Measurements from ENCODE around the gene MGAT5.

- TF ChIP-seq, protein P1, sequence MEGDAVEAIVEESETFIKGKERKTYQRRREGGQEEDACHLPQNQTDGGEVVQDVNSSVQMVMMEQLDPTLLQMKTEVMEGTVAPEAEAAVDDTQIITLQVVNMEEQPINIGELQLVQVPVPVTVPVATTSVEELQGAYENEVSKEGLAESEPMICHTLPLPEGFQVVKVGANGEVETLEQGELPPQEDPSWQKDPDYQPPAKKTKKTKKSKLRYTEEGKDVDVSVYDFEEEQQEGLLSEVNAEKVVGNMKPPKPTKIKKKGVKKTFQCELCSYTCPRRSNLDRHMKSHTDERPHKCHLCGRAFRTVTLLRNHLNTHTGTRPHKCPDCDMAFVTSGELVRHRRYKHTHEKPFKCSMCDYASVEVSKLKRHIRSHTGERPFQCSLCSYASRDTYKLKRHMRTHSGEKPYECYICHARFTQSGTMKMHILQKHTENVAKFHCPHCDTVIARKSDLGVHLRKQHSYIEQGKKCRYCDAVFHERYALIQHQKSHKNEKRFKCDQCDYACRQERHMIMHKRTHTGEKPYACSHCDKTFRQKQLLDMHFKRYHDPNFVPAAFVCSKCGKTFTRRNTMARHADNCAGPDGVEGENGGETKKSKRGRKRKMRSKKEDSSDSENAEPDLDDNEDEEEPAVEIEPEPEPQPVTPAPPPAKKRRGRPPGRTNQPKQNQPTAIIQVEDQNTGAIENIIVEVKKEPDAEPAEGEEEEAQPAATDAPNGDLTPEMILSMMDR (conservative IDR thresholded peaks at IDR 0.05; ENCODE audit: low read length) = no peak
- no peak for TF ChIP-seq EZH2phosphoT487 (IDR thresholded peaks at IDR 0.05; ENCODE audit: borderline replicate concordance, low read depth, low read length)
Measured at GRCh38 chr2:134277223-134277622, 23.4 kb downstream of the MGAT5 start.
